H1 (cell line): ENCODE measurements around the gene GDPD3.

Experiments used
- BRCA1 ChIP-seq: IDR thresholded peaks from 2 replicates; pipeline ENCODE4 v1.6.1; 2012; ENCODE audit warnings: low read depth, low read length, improper control_type of control experiment
- CTCF ChIP-seq, 3 experiments: IDR thresholded peaks; 1 replicate in 2 of 3; 2 replicates in 1 of 3; pipeline versions ENCODE4 v1.5.1 to v1.6.1; 2011; ENCODE audit warnings: low read length in 3 of 3, mild to moderate bottlenecking in 3 of 3, inconsistent platforms in 2 of 3, low read depth in 1 of 3, moderate library complexity in 1 of 3; ENCODE audit not compliant: insufficient read depth in 1 of 3; ENCODE audit errors: control extremely low read depth in 1 of 3
- HDAC2 ChIP-seq, 2 experiments: fragments of 300-600 bp in 1 of 2; sonication (generic) in 1 of 2; IDR thresholded peaks; 2 replicates each; pipeline ENCODE4 v1.6.1; 2011 to 2012; ENCODE audit warnings: low read depth in 2 of 2, low read length in 2 of 2, mild to moderate bottlenecking in 2 of 2, moderate library complexity in 2 of 2, borderline replicate concordance in 1 of 2, inconsistent platforms in 1 of 2
- KDM1A ChIP-seq: fragments of 200-600, 300-600 bp; sonication (generic); IDR thresholded peaks from 2 replicates; pipeline ENCODE4 v1.7.1; 2016; ENCODE audit warnings: mild to moderate bottlenecking, low read length, borderline replicate concordance
- POLR2A ChIP-seq, 2 experiments: IDR thresholded peaks; 1 replicate in 1 of 2; 2 replicates in 1 of 2; pipeline ENCODE4 v1.6.1; 2011; ENCODE audit warnings: low read depth in 2 of 2, low read length in 2 of 2, mild to moderate bottlenecking in 2 of 2; ENCODE audit errors: control extremely low read depth in 1 of 2
- RFX5 ChIP-seq: IDR thresholded peaks from 2 replicates; pipeline ENCODE4 v1.6.1; 2011; ENCODE audit warnings: low read depth, low read length, improper control_type of control experiment, borderline replicate concordance
- RXRA ChIP-seq: IDR thresholded peaks from 2 replicates; pipeline ENCODE4 v1.6.1; 2011; ENCODE audit warnings: low read depth, mild to moderate bottlenecking, low read length, moderate library complexity; ENCODE audit not compliant: insufficient read depth
- TBP ChIP-seq: IDR thresholded peaks from 2 replicates; pipeline ENCODE4 v1.6.1; 2011; ENCODE audit warnings: low read depth, low read length, improper control_type of control experiment
- YY1 ChIP-seq: IDR thresholded peaks from 2 replicates; pipeline ENCODE4 v1.6.1; 2011; ENCODE audit warnings: low read depth, mild to moderate bottlenecking, low read length

- no peak for TF ChIP-seq BRCA1
- no peak for TF ChIP-seq HDAC2 (IDR thresholded peaks at IDR 0.05; ENCODE audit: borderline replicate concordance in 1 of 2, low read depth in 2 of 2, low read length in 2 of 2)
- TF ChIP-seq CTCF (IDR thresholded peaks at IDR 0.05; ENCODE audit: control extremely low read depth in 1 of 3, insufficient read depth in 1 of 3, low read depth in 1 of 3, low read length in 3 of 3), result no peak
- TF ChIP-seq TBP, result no peak
- no peak for TF ChIP-seq RXRA
- TF ChIP-seq KDM1A, result no peak
- TF ChIP-seq RFX5, result no peak
- TF ChIP-seq POLR2A (IDR thresholded peaks at IDR 0.05; ENCODE audit: control extremely low read depth in 1 of 2, low read depth in 2 of 2, low read length in 2 of 2), result no peak
- TF ChIP-seq YY1, result no peak
Measured at GRCh38 chr16:30077656-30078055, 35.7 kb downstream of the GDPD3 start.
